ENCODE measurements around the gene ZDBF2. TPM values are rescaled to one million over a fixed set of nuclear protein-coding genes. Genes with fewer than 3 reads are reported as not detected.

Gene ZDBF2
- total RNA-seq, 1 donor from 2014 or later: 42.9 TPM

DNA sequence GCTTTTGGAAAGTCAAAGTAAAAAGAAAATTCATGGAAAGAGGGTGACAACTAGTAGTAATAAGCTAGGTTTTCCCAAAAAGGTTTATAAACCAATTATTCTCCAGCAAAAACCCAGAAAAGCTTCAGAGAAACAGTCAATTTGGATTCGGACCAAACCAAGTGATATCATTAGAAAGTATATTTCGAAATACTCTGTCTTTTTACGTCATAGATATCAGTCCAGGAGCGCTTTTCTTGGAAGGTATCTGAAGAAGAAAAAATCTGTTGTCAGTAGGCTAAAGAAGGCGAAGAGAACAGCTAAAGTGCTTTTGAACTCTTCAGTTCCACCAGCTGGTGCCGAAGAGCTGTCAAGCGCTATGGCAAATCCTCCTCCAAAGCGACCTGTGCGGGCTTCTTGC lies 36.6 kb downstream of the ZDBF2 start:
- Mint-ChIP-seq H3K4me1 (ENCODE audit: low read depth) (no peaks in the 10 kb centered on the region), H3K4me3 (ENCODE audit: low read depth) (no peak overlapping the region), H3K36me3 (ENCODE audit: insufficient read depth) (peaks cover 52% of the 10 kb centered on the region), H3K27ac (no peak overlapping the region), H3K9me3 (ENCODE audit: low read depth) (peaks cover 16% of the 10 kb centered on the region), H3K27me3 (no peaks in the 10 kb centered on the region)
- TF ChIP-seq, protein P1, sequence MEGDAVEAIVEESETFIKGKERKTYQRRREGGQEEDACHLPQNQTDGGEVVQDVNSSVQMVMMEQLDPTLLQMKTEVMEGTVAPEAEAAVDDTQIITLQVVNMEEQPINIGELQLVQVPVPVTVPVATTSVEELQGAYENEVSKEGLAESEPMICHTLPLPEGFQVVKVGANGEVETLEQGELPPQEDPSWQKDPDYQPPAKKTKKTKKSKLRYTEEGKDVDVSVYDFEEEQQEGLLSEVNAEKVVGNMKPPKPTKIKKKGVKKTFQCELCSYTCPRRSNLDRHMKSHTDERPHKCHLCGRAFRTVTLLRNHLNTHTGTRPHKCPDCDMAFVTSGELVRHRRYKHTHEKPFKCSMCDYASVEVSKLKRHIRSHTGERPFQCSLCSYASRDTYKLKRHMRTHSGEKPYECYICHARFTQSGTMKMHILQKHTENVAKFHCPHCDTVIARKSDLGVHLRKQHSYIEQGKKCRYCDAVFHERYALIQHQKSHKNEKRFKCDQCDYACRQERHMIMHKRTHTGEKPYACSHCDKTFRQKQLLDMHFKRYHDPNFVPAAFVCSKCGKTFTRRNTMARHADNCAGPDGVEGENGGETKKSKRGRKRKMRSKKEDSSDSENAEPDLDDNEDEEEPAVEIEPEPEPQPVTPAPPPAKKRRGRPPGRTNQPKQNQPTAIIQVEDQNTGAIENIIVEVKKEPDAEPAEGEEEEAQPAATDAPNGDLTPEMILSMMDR (IDR thresholded peaks at IDR 0.05; ENCODE audit: unreplicated experiment): no peak
- DNase-seq (ENCODE audit: low spot score, unreplicated experiment): no peak

DNA sequence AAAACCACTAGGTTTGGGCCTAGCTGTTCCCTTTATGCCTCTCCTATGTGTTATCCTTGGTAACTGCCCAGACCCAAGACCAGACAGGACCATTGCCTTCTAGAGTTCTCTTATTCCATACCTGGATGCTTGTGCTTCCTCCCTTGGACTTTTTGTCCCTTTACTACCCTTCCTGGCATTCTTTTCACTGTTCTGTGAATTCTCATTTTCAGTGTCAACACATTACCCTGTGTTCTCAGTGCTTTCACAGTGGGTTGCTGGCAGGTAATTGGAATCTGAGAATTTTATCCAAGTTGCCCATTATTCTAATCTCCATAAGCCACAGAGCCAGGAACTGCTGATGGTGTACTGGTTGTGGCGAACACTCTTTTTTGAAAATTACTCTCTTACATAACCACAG lies 41.7 kb downstream of the ZDBF2 start:
- Mint-ChIP-seq H3K36me3 (ENCODE audit: insufficient read depth) (peaks cover 36% of the 10 kb centered on the region), H3K4me1 (ENCODE audit: low read depth) (no peaks in the 10 kb centered on the region), H3K9me3 (ENCODE audit: low read depth) (peaks cover 10% of the 10 kb centered on the region), H3K27me3 (no peaks in the 10 kb centered on the region), H3K27ac (no peak overlapping the region), H3K4me3 (ENCODE audit: low read depth) (no peak overlapping the region)
- TF ChIP-seq, protein P1 (IDR thresholded peaks at IDR 0.05; ENCODE audit: unreplicated experiment): no peak
- no peak for DNase-seq (ENCODE audit: low spot score, unreplicated experiment)

DNA sequence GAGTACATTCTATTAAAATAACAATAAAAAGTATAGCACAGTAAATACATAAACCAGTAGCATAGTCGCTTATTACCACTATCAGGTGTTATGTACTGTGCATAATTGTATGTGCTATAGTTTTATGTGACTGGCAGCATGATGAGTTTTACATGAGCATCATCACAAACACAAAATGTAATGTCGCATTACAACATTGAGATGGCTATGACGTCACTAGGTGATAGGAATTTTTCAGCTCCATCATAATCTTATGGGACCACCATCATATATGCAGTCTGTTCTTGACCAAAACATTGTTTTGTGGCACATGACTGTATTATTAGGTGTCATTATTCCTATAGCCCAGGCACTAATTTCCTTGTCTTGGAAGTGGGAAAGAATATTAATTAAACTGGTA lies 48.6 kb downstream of the ZDBF2 start:
- H3K4me1 Mint-ChIP-seq (ENCODE audit: low read depth): no peaks in the 10 kb centered on the region
- H3K27ac Mint-ChIP-seq: no peak overlapping the region
- DNase-seq (ENCODE audit: low spot score, unreplicated experiment): no peak
- no peak overlapping the region for H3K4me3 Mint-ChIP-seq (ENCODE audit: low read depth)
- peaks cover 10% of the 10 kb centered on the region for H3K9me3 Mint-ChIP-seq (ENCODE audit: low read depth)
- H3K27me3 Mint-ChIP-seq: peaks cover 4% of the 10 kb centered on the region
- TF ChIP-seq, protein P1 (IDR thresholded peaks at IDR 0.05; ENCODE audit: unreplicated experiment): no peak
- peaks cover 11% of the 10 kb centered on the region for H3K36me3 Mint-ChIP-seq (ENCODE audit: insufficient read depth)

DNA sequence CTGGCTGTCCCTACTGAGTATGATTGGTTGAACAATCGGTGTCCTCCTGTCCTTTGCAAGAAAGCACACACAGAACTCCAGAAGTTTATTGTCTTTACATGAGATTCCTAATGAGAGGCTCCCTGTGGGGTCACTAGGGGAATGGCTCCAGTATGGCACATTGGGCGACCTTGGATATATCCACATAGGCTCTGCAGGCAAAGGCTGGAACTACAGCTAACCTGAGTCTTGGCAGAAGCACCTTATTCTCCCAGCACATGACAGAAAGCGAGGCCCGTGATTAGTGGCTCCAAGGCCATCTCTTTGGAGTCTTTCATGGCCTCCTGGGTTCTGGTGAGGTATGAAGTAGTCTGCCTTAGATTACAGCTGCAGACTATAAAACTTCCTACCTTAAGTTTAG lies 49.0 kb downstream of the ZDBF2 start:
- no peak for DNase-seq (ENCODE audit: low spot score, unreplicated experiment)
- H3K27me3 Mint-ChIP-seq: peaks cover 4% of the 10 kb centered on the region
- H3K9me3 Mint-ChIP-seq (ENCODE audit: low read depth): peaks cover 10% of the 10 kb centered on the region
- no peak overlapping the region for H3K27ac Mint-ChIP-seq
- TF ChIP-seq, protein P1 (IDR thresholded peaks at IDR 0.05; ENCODE audit: unreplicated experiment): no peak
- no peaks in the 10 kb centered on the region for H3K4me1 Mint-ChIP-seq (ENCODE audit: low read depth)
- H3K36me3 Mint-ChIP-seq (ENCODE audit: insufficient read depth): peaks cover 7% of the 10 kb centered on the region
- H3K4me3 Mint-ChIP-seq (ENCODE audit: low read depth): no peak overlapping the region

DNA sequence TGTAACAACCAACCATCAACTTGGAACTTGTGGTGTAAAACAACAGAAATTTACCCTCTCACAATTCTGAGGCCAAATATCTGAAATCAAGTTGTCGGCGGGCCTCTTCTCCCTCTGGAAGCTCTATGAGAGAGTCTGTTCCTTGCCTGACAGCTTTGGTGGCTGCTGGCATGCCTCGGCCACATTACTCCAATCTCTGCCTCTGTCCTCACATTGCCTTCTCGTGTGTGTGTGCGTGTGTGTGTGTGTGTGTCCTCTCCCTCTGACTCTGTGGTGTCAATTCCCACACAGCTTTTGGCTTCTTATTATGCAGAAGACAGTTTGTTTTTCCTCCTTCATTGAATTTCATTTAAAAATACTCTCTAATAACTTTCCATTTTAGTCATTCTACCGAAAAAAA lies 50.4 kb downstream of the ZDBF2 start:
- Mint-ChIP-seq H3K27me3 (peaks cover 4% of the 10 kb centered on the region), H3K4me1 (ENCODE audit: low read depth) (peaks cover 7% of the 10 kb centered on the region), H3K36me3 (ENCODE audit: insufficient read depth) (no peaks in the 10 kb centered on the region), H3K4me3 (ENCODE audit: low read depth) (no peak overlapping the region), H3K27ac (no peak overlapping the region), H3K9me3 (ENCODE audit: low read depth) (peaks cover 3% of the 10 kb centered on the region)
- TF ChIP-seq, protein P1 (IDR thresholded peaks at IDR 0.05; ENCODE audit: unreplicated experiment): no peak
- DNase-seq (ENCODE audit: low spot score, unreplicated experiment): no peak
